RWPE1 (cell line): ENCODE data around the gene AGO1.

Source experiments
- CTCF ChIA-PET: fragments of 350-600 bp; sonication (Branson Sonifier 250); formaldehyde crosslinking; extraction: SDS; loops from one replicate; lab custom pipeline; 2021; lab: Yijun Ruan, JAX
- POLR2A ChIA-PET: fragments of 400-600 bp; formaldehyde crosslinking; extraction: SDS; loops from one replicate; lab custom pipeline; 2020; ENCODE audit warnings: antibody characterized with exemption; ENCODE audit not compliant: low non-redundant PET; lab: Yijun Ruan, JAX
- DNase-seq: peaks from one replicate; pipeline ENCODE4 v3.0.0; 2012; ENCODE audit warnings: low spot score
- H3K27ac ChIP-seq: fragments of 450-650 bp; 2 replicates; pipeline ENCODE4 v1.5.1; 2017
- TF ChIP-seq, protein P1 (sequence below): fragments of 450-650 bp; conservative IDR thresholded peaks from 2 replicates; pipeline ENCODE4 v1.5.1; 2017; ENCODE audit warnings: low read depth, mild to moderate bottlenecking

The AGO1 gene

DNA sequence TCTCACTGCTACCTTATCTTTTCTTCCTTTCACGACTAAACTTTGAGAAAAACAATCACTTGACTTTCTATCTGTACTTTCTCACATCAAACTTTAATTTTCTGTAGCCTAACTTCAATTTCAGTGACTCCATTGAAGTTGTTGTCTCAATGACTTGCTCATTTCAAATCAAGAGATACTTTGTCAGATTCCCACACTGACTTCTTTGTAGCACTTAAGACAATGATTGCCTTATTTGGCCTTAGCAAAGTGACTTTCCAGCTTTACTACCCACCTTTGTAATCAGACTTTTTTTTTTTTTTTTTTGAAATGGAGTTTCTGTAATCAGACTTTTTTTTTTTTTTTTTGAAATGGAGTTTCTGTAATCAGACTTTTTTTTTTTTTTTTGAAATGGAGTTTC is 38.2 kb upstream of the AGO1 start:
- TF ChIP-seq, protein P1, sequence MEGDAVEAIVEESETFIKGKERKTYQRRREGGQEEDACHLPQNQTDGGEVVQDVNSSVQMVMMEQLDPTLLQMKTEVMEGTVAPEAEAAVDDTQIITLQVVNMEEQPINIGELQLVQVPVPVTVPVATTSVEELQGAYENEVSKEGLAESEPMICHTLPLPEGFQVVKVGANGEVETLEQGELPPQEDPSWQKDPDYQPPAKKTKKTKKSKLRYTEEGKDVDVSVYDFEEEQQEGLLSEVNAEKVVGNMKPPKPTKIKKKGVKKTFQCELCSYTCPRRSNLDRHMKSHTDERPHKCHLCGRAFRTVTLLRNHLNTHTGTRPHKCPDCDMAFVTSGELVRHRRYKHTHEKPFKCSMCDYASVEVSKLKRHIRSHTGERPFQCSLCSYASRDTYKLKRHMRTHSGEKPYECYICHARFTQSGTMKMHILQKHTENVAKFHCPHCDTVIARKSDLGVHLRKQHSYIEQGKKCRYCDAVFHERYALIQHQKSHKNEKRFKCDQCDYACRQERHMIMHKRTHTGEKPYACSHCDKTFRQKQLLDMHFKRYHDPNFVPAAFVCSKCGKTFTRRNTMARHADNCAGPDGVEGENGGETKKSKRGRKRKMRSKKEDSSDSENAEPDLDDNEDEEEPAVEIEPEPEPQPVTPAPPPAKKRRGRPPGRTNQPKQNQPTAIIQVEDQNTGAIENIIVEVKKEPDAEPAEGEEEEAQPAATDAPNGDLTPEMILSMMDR, result no peak
- ChIA-PET CTCF (no interaction called here), POLR2A (no interaction called here)
- no peak for DNase-seq
- no peak overlapping the region for H3K27ac ChIP-seq

- no peak overlapping the region for H3K27ac ChIP-seq
- ChIA-PET POLR2A (no interaction called here), CTCF (no interaction called here)
- DNase-seq, result no peak
- TF ChIP-seq, protein P1, result no peak
Observed at GRCh38 chr1:35845766-35846165, 37.2 kb upstream of the AGO1 start.

DNA sequence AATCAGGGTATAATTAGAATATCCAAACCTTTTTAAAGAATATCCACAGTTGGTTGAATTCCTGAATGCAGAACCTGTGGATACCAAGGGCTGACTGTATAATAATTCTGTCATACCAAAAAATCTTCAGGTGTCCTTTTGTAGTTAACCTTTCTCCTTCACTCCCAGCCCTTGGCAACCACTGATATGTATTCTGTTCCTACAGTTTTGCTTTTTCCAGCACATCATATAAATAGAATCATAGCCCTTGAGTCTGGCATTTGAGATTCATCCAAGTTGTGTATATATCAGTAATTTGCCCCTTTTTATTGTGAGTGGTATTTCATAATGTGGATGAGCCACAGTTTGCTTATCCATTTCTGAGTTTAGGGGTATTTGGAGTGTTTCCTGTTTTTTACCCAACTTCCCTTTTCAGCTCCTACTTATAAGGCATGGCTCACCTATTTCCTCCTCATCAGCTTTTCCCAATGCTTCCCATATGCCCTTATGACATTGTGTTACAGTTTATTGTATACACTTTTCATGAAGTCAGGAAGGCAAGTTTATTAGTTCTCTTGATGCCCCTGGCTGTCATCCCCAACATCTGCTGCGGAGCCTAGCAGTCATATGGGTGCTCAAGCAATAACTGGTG is 35.0 kb upstream of the AGO1 start:
- no peak overlapping the region for H3K27ac ChIP-seq
- ChIA-PET CTCF (interaction anchor here (0.5 kb wide), 1 partner anchor 64 kb away, joined by 3 read pairs; no protein-coding TSS in a partner anchor), POLR2A (no interaction called here)
- no peak for DNase-seq
- TF ChIP-seq, protein P1, result no peak

GRCh38 chr1:35850051-35850450 is 33.0 kb upstream of the AGO1 start:
- H3K27ac ChIP-seq, result no peak overlapping the region
- ChIA-PET CTCF (no interaction called here), POLR2A (no interaction called here)
- DNase-seq, result no peak
- TF ChIP-seq, protein P1, result no peak

- no peak for DNase-seq
- TF ChIP-seq, protein P1, result no peak
- POLR2A ChIA-PET, result no interaction called here
- H3K27ac ChIP-seq, result no peak overlapping the region
- CTCF ChIA-PET, result no interaction called here
Observed at GRCh38 chr1:35850716-35851115, 32.3 kb upstream of the AGO1 start.

DNA sequence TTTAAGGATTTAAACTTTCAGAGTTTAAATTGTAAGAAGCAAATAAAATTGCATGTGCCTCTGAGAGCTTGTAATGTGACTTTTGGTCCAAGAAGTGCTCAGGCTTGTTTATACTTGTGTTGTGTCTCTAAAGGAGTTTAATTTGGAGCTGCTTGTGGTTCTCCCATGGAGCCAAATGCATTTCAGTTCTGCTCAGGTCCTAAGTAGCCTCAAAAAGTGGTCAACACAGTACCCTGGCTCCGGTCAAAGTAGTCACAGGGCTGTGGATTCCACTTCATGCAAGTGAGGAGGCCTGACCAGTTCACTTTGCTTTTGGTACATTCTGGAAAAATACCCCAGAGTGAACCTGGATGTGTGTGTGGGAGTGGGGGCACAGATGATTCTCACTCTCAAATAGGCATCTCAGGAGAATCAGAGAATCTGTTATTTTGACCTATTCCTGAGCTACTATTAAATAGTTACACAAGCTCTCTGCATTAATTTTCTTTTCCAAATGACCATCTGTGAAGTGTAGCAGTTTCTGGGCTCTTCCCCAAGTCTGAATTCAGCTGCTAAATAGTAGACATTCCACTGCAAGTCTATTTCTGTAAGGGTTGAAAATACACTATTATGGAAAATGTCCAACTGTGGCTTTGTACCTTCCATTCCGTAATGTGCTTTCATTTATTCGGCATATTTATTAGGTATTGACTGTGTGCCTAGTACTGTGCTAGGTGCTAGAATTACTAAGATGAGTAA is 31.7 kb upstream of the AGO1 start:
- TF ChIP-seq, protein P1, result no peak
- no peak overlapping the region for H3K27ac ChIP-seq
- CTCF ChIA-PET, result no interaction called here
- POLR2A ChIA-PET, result no interaction called here
- no peak for DNase-seq
